ENCODE results near the gene SRRM2. TPM values are rescaled to one million over a fixed set of nuclear protein-coding genes. Genes with fewer than 3 reads are reported as not detected.
A peak's percentile ranks its signal among the peaks of the same experiment; 100 is the strongest.

The SRRM2 gene
- 100 to 1,000 TPM; 536 to 562 TPM for total RNA-seq
- polyA plus RNA-seq (ENCODE audit: insufficient read length in 6 of 6), result 100 to 1,000 TPM; 574 to 710 (median 657) TPM
- long read RNA-seq, donor 1, transcript SRRM2-218 (3 exons, 1,759 nt), result minor isoform, 28 of 381 reads
- long read RNA-seq, donor 1, transcript SRRM2-225 (1 exons, 914 nt), result minor isoform, 15 of 381 reads
- long read RNA-seq, donor 1, transcript SRRM2-213 (2 exons, 732 nt), result minor isoform, 29 of 381 reads
- long read RNA-seq, donor 1, transcript SRRM2-212 (2 exons, 1,118 nt), result major isoform, 63 of 381 reads
- long read RNA-seq, donor 1, partial matches to known transcripts, result 199 of 381 reads
- long read RNA-seq, donor 1, other reads (novel, unspliced or antisense), result 6 of 381 reads
- long read RNA-seq, donor 2, transcript SRRM2-209 (3 exons, 711 nt), result minor isoform, 15 of 411 reads
- long read RNA-seq, donor 2, transcript SRRM2-212 (2 exons, 1,118 nt), result major isoform, 61 of 411 reads
- long read RNA-seq, donor 2, transcript SRRM2-213 (2 exons, 732 nt), result minor isoform, 32 of 411 reads
- long read RNA-seq, donor 2, transcript SRRM2-218 (3 exons, 1,759 nt), result minor isoform, 25 of 411 reads
- long read RNA-seq, donor 2, partial matches to known transcripts, result 239 of 411 reads
- long read RNA-seq, donor 2, other reads (novel, unspliced or antisense), result 0 of 411 reads
- long read RNA-seq, donor 3, transcript SRRM2-212 (2 exons, 1,118 nt), result major isoform, 27 of 186 reads
- long read RNA-seq, donor 3, transcript SRRM2-213 (2 exons, 732 nt), result minor isoform, 6 of 186 reads
- long read RNA-seq, donor 3, transcript SRRM2-209 (3 exons, 711 nt), result minor isoform, 9 of 186 reads
- long read RNA-seq, donor 3, transcript SRRM2-218 (3 exons, 1,759 nt), result minor isoform, 16 of 186 reads
- long read RNA-seq, donor 3, partial matches to known transcripts, result 113 of 186 reads
- long read RNA-seq, donor 3, other reads (novel, unspliced or antisense), result 0 of 186 reads
- long read RNA-seq, donor 4, transcript SRRM2-226 (4 exons, 461 nt), result major isoform, 5 of 31 reads
- long read RNA-seq, donor 4, partial matches to known transcripts, result 24 of 31 reads
- long read RNA-seq, donor 4, other reads (novel, unspliced or antisense), result 2 of 31 reads
- long read RNA-seq, donor 5, transcript SRRM2-212 (2 exons, 1,118 nt), result major isoform, 61 of 1,025 reads
- long read RNA-seq, donor 5, transcript SRRM2-209 (3 exons, 711 nt), result minor isoform, 8 of 1,025 reads
- long read RNA-seq, donor 5, transcript SRRM2-218 (3 exons, 1,759 nt), result minor isoform, 30 of 1,025 reads
- long read RNA-seq, donor 5, transcript SRRM2-213 (2 exons, 732 nt), result minor isoform, 29 of 1,025 reads
- long read RNA-seq, donor 5, partial matches to known transcripts, result 462 of 1,025 reads
- long read RNA-seq, donor 5, other reads (novel, unspliced or antisense), result 409 of 1,025 reads
- long read RNA-seq, donor 6, transcript SRRM2-212 (2 exons, 1,118 nt), result major isoform, 20 of 153 reads
- long read RNA-seq, donor 6, transcript SRRM2-213 (2 exons, 732 nt), result minor isoform, 16 of 153 reads
- long read RNA-seq, donor 6, transcript SRRM2-218 (3 exons, 1,759 nt), result minor isoform, 13 of 153 reads
- long read RNA-seq, donor 6, partial matches to known transcripts, result 85 of 153 reads
- long read RNA-seq, donor 6, other reads (novel, unspliced or antisense), result 0 of 153 reads
- long read RNA-seq, donor 7, transcript SRRM2-212 (2 exons, 1,118 nt), result major isoform, 39 of 825 reads
- long read RNA-seq, donor 7, transcript SRRM2-225 (1 exons, 914 nt), result minor isoform, 7 of 825 reads
- long read RNA-seq, donor 7, transcript SRRM2-218 (3 exons, 1,759 nt), result minor isoform, 13 of 825 reads
- long read RNA-seq, donor 7, transcript SRRM2-209 (3 exons, 711 nt), result minor isoform, 5 of 825 reads
- long read RNA-seq, donor 7, partial matches to known transcripts, result 358 of 825 reads
- long read RNA-seq, donor 7, other reads (novel, unspliced or antisense), result 392 of 825 reads
- long read RNA-seq, donor 8, transcript SRRM2-212 (2 exons, 1,118 nt), result major isoform, 68 of 351 reads
- long read RNA-seq, donor 8, transcript SRRM2-225 (1 exons, 914 nt), result minor isoform, 19 of 351 reads
- long read RNA-seq, donor 8, transcript SRRM2-218 (3 exons, 1,759 nt), result minor isoform, 22 of 351 reads
- long read RNA-seq, donor 8, transcript SRRM2-213 (2 exons, 732 nt), result minor isoform, 31 of 351 reads
- long read RNA-seq, donor 8, partial matches to known transcripts, result 166 of 351 reads
- long read RNA-seq, donor 8, other reads (novel, unspliced or antisense), result 8 of 351 reads
- long read RNA-seq, donor 9, partial matches to known transcripts, result 0 of 3 reads
- long read RNA-seq, donor 9, other reads (novel, unspliced or antisense), result 0 of 3 reads
- long read RNA-seq, donor 10, transcript SRRM2-226 (4 exons, 461 nt), result major isoform, 52 of 90 reads
- long read RNA-seq, donor 10, partial matches to known transcripts, result 37 of 90 reads
- long read RNA-seq, donor 10, other reads (novel, unspliced or antisense), result 1 of 90 reads
- long read RNA-seq, donor 11, result 0 reads
- long read RNA-seq, donor 12, transcript SRRM2-225 (1 exons, 914 nt), result minor isoform, 11 of 225 reads
- long read RNA-seq, donor 12, transcript SRRM2-213 (2 exons, 732 nt), result minor isoform, 15 of 225 reads
- long read RNA-seq, donor 12, transcript SRRM2-209 (3 exons, 711 nt), result minor isoform, 9 of 225 reads
- long read RNA-seq, donor 12, transcript SRRM2-212 (2 exons, 1,118 nt), result major isoform, 51 of 225 reads
- long read RNA-seq, donor 12, partial matches to known transcripts, result 109 of 225 reads
- long read RNA-seq, donor 12, other reads (novel, unspliced or antisense), result 6 of 225 reads

GRCh38 chr16:2752035-2752849, at the start of gene SRRM2:
Gene SRRM2 (plus strand): TSS chr16:2752638. CDS start chr16:2756365, 3,727 bp downstream.
- H3K4me1 ChIP-seq, result peaks cover 32 to 45% of the 10 kb centered on the region in 2 donors
- H3K36me3 ChIP-seq, result peaks cover 0 to 13% of the 10 kb centered on the region in 2 donors
- H3K27me3 ChIP-seq, result no peaks in the 10 kb centered on the region
- DNase-seq (peak; percentile 95 to 100 (median 98)), ATAC-seq (peak; percentile 93)
- H3K9me3 ChIP-seq, result no peaks in the 10 kb centered on the region
- peak within 1 kb of the TSS; percentile 100 for H3K27ac ChIP-seq
- H3K4me3 ChIP-seq, result peak within 1 kb of the TSS; percentile 87 to 99
- intact Hi-C loops (cut with DNase I), result no loop called here
- peak in 1 of 2 donors; percentile 20 for TF ChIP-seq CTCF (IDR thresholded peaks at IDR 0.05)

DNA sequence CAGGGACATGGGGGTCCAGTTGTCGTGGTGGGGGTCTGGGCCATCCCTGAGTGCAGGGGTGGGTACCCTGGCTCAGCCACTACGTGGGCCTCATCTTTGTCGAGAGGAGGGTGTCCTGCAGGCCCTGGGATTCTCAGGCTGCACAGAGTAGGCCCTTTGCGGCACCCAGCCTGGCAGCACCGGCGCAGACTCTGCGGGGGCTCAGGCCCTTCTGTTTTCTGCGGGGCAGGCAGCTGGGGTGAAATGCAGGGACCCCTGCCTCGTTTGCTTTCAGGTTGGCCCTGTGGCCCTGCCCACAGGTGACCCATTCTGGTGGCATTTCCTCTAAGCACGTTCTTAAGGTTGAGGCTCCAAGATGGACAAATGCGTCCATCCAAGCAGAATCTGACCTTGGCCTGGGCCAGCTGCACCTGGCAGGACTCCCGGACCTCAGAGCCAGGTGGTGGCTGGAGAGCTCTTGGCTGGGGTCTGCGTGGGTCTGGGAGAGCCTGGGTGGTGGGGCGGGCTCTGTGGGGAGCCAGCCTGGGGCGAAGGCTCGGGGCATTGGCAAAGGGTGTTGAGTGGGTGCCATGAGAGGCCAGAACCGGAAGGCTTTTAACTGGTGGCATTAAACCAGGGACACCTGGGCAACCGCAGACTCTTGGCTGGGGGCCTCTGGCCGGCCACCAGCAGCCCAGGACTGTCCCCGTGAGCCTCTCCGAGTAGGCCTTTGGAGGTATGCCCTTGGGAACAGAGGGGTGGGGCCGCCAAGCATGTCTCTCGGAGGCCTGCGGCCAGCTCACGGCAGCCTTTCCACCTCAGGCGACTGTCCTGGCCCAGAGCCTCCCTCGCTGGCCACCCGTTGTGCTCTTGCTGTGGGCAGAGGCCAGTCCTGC, 49.3 kb upstream of the SRRM2 start:
- Histone ChIP-seq H3K27ac (no peak overlapping the region), H3K4me1 (no peaks in the 10 kb centered on the region), H3K9me3 (no peaks in the 10 kb centered on the region), H3K36me3 (peaks cover 0 to 100% of the 10 kb centered on the region in 2 donors), H3K27me3 (no peaks in the 10 kb centered on the region), H3K4me3 (no peak overlapping the region)
- DNase-seq, result peak in 1 of 4 donors; percentile 50
- TF ChIP-seq CTCF (IDR thresholded peaks at IDR 0.05), result no peak
- intact Hi-C loops (cut with DNase I), result no loop called here
- ATAC-seq, result no peak

All from left lung (tissue), 14 donors.